Suprapubic skin (tissue), 4 donors: Measurements from ENCODE around the gene UGT1A8.

Source experiments
- CTCF ChIP-seq, 2 donors: fragments of 200-600 bp in 1 of 2; fragments of 450-650 bp in 1 of 2; sonication (generic) in 1 of 2; IDR thresholded peaks; one replicate each; pipeline ENCODE4 v1.5.1; 2016 to 2019; ENCODE audit warnings: antibody characterized with exemption in 2 of 2, mild to moderate bottlenecking in 1 of 2, moderate library complexity in 1 of 2
- POLR2A ChIP-seq, 2 donors: fragments of 450-650 bp; IDR thresholded peaks; one replicate each; pipeline ENCODE4 v1.6.1; 2017; ENCODE audit warnings: antibody characterized with exemption in 2 of 2, mild to moderate bottlenecking in 2 of 2, moderate library complexity in 2 of 2
- POLR2AphosphoS5 ChIP-seq, 3 donors: sonication (generic); formaldehyde crosslinking; IDR thresholded peaks; one replicate each; pipeline ENCODE4 v1.6.1; 2017; ENCODE audit warnings: antibody characterized with exemption in 3 of 3

GRCh38 chr2:233668605-233669260 is 51.3 kb downstream of the UGT1A8 start:
- TF ChIP-seq CTCF (IDR thresholded peaks at IDR 0.05) (no peak), POLR2A (IDR thresholded peaks at IDR 0.05) (no peak), POLR2AphosphoS5 (IDR thresholded peaks at IDR 0.05) (no peak)
